ENCODE measurements around the gene CHCHD6. TPM values are rescaled to one million over a fixed set of nuclear protein-coding genes. Genes with fewer than 3 reads are reported as not detected.
A peak's percentile ranks its signal among the peaks of the same experiment; 100 is the strongest.

The CHCHD6 gene
- total RNA-seq, 1 donor: 10.9 TPM

DNA sequence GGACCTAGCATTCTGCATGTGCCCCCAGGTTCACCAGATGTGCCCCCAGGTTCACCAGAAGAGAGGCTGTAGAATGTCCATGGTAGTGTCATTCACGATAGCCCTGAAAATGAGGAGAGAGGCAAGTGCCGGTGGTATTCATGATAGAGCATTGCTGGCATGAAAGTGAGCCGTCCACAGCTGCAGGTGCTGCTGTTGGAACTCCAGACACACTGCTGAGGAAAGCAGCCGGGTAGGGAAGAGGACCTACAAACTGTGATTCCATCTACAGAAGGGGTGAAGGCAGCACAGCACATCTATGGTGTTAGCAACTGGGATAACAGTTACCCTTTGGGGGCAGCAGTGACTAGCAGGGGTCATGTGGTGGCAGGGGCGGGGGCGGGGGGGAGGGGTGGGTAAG, 153.9 kb downstream of the CHCHD6 start:
- TF ChIP-seq, protein P1, sequence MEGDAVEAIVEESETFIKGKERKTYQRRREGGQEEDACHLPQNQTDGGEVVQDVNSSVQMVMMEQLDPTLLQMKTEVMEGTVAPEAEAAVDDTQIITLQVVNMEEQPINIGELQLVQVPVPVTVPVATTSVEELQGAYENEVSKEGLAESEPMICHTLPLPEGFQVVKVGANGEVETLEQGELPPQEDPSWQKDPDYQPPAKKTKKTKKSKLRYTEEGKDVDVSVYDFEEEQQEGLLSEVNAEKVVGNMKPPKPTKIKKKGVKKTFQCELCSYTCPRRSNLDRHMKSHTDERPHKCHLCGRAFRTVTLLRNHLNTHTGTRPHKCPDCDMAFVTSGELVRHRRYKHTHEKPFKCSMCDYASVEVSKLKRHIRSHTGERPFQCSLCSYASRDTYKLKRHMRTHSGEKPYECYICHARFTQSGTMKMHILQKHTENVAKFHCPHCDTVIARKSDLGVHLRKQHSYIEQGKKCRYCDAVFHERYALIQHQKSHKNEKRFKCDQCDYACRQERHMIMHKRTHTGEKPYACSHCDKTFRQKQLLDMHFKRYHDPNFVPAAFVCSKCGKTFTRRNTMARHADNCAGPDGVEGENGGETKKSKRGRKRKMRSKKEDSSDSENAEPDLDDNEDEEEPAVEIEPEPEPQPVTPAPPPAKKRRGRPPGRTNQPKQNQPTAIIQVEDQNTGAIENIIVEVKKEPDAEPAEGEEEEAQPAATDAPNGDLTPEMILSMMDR (IDR thresholded peaks at IDR 0.05; ENCODE audit: extremely low read depth, low read depth, low read length): no peak
- peaks cover 5% of the 10 kb centered on the region for H3K4me1 ChIP-seq (ENCODE audit: insufficient read depth, low read length)
- DNase-seq (ENCODE audit: insufficient read length, low spot score, missing footprints): no peak
- H3K36me3 ChIP-seq (ENCODE audit: insufficient read depth, low read length): no peaks in the 10 kb centered on the region
- H3K9me3 ChIP-seq (ENCODE audit: low read depth, low read length): no peaks in the 10 kb centered on the region
- no peak overlapping the region for H3K27ac ChIP-seq (ENCODE audit: low read depth, low read length)
- H3K27me3 ChIP-seq (ENCODE audit: insufficient read depth, low read length): no peaks in the 10 kb centered on the region
- no peak overlapping the region for H3K4me3 ChIP-seq (ENCODE audit: insufficient read depth, low read length)
- no peaks in the 10 kb centered on the region for H4K20me1 ChIP-seq (ENCODE audit: insufficient read depth, low read length)
- no peaks in the 10 kb centered on the region for H3K79me2 ChIP-seq (ENCODE audit: insufficient read depth, low read length)
- no peak overlapping the region for H2AFZ ChIP-seq (ENCODE audit: low read length)
- H3K4me2 ChIP-seq (ENCODE audit: insufficient read depth, low read length): no peak overlapping the region

DNA sequence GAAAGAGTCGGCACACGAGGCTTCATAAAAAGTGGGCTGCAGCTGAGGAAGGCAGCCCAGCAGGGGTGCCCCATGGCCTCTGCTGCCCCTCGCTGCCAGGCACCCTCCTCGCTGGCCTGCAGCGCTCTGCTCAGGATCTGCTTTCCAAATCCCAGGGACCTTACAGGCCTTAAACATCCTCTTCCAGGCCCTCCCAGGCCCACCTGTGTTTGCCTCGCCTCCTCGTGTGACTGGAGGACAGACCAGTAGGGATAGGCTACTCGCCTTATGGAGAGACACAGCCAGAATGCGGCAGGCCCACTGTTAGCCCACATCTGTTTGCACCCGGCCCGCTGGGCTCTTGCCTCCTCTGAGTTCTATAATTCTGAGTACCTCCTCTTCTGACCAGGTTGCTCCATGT, 154.4 kb downstream of the CHCHD6 start:
- Histone ChIP-seq H3K36me3 (ENCODE audit: insufficient read depth, low read length) (no peaks in the 10 kb centered on the region), H3K79me2 (ENCODE audit: insufficient read depth, low read length) (no peaks in the 10 kb centered on the region), H3K27me3 (ENCODE audit: insufficient read depth, low read length) (no peaks in the 10 kb centered on the region), H4K20me1 (ENCODE audit: insufficient read depth, low read length) (no peaks in the 10 kb centered on the region), H3K4me2 (ENCODE audit: insufficient read depth, low read length) (no peak overlapping the region), H2AFZ (ENCODE audit: low read length) (no peak overlapping the region), H3K9me3 (ENCODE audit: low read depth, low read length) (no peaks in the 10 kb centered on the region), H3K4me3 (ENCODE audit: insufficient read depth, low read length) (no peak overlapping the region), H3K4me1 (ENCODE audit: insufficient read depth, low read length) (peaks cover 5% of the 10 kb centered on the region), H3K27ac (ENCODE audit: low read depth, low read length) (no peak overlapping the region)
- DNase-seq (ENCODE audit: insufficient read length, low spot score, missing footprints): no peak
- TF ChIP-seq, protein P1 (IDR thresholded peaks at IDR 0.05; ENCODE audit: extremely low read depth, low read depth, low read length): no peak

- Histone ChIP-seq H4K20me1 (ENCODE audit: insufficient read depth, low read length) (no peaks in the 10 kb centered on the region), H3K4me3 (ENCODE audit: insufficient read depth, low read length) (no peak overlapping the region), H2AFZ (ENCODE audit: low read length) (no peak overlapping the region), H3K36me3 (ENCODE audit: insufficient read depth, low read length) (no peaks in the 10 kb centered on the region), H3K79me2 (ENCODE audit: insufficient read depth, low read length) (no peaks in the 10 kb centered on the region), H3K4me2 (ENCODE audit: insufficient read depth, low read length) (no peak overlapping the region), H3K27ac (ENCODE audit: low read depth, low read length) (no peak overlapping the region), H3K27me3 (ENCODE audit: insufficient read depth, low read length) (no peaks in the 10 kb centered on the region), H3K9me3 (ENCODE audit: low read depth, low read length) (no peaks in the 10 kb centered on the region), H3K4me1 (ENCODE audit: insufficient read depth, low read length) (peaks cover 5% of the 10 kb centered on the region)
- DNase-seq (ENCODE audit: insufficient read length, low spot score, missing footprints): peak; percentile 98
- TF ChIP-seq, protein P1 (IDR thresholded peaks at IDR 0.05; ENCODE audit: extremely low read depth, low read depth, low read length): no peak
These were observed 154.8 kb downstream of the CHCHD6 start for GRCh38 chr3:126858887-126859286.

DNA sequence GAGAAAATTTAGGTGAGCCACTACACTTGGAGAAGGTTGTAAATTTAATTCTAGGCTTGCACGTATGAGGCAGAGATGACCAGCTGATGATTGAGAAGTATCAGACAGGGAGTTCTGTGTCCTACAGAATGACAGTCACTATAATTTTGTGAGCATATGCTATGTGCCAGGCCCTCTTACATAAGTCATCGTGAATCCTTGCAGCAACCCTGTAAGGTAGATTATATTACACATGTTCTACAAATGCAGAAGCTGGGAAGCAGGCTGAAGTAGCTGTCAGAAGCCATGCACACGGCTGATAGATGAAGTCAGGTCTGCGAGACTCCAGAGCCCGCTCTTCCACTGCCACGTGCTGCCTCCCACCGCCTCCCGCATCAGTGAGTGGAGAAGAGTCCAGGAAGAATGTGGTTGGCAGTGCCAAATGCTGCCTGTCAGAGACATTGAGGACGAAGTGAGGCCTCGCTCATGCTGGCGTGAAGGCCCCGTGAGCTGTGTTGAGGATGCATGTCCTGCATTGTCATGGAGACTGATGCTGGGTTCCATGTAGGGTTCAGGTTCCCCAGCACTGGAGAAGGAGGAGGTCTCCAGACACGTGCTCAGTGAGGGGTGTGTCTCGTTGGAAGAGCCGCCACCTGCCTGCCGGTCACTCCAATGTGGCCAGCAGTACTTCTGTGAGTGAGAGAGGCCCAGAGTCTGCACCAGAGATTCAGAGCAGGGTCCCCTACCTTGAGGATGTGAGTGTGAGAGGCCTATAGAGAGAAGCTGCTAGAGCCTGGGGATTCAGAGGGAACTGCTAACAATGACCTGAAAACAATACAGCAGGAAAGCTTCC, 155.6 kb downstream of the CHCHD6 start:
- H3K9me3 ChIP-seq (ENCODE audit: low read depth, low read length): no peaks in the 10 kb centered on the region
- no peaks in the 10 kb centered on the region for H4K20me1 ChIP-seq (ENCODE audit: insufficient read depth, low read length)
- no peaks in the 10 kb centered on the region for H3K79me2 ChIP-seq (ENCODE audit: insufficient read depth, low read length)
- DNase-seq (ENCODE audit: insufficient read length, low spot score, missing footprints): no peak
- H3K4me1 ChIP-seq (ENCODE audit: insufficient read depth, low read length): peaks cover 5% of the 10 kb centered on the region
- H2AFZ ChIP-seq (ENCODE audit: low read length): no peak overlapping the region
- no peaks in the 10 kb centered on the region for H3K27me3 ChIP-seq (ENCODE audit: insufficient read depth, low read length)
- H3K4me3 ChIP-seq (ENCODE audit: insufficient read depth, low read length): no peak overlapping the region
- H3K36me3 ChIP-seq (ENCODE audit: insufficient read depth, low read length): no peaks in the 10 kb centered on the region
- TF ChIP-seq, protein P1 (IDR thresholded peaks at IDR 0.05; ENCODE audit: extremely low read depth, low read depth, low read length): no peak
- H3K27ac ChIP-seq (ENCODE audit: low read depth, low read length): no peak overlapping the region
- no peak overlapping the region for H3K4me2 ChIP-seq (ENCODE audit: insufficient read depth, low read length)
